Activated T-helper 2 cell treated with anti-CD3 and anti-CD28 coated beads, Interferon-gamma antibody, Interleukin-2, Interleukin-4, amounts not matched to agents 10 μg/mL and 5 μg/mL and 100 μg/mL, durations not matched to agents 14 hours and 24 hours and 36 hours (primary cell): ENCODE data around the gene GLTP. TPM values are rescaled to one million over a fixed set of nuclear protein-coding genes. Genes with fewer than 3 reads are reported as not detected.

Experiments
- DNase-seq: peaks from one replicate; pipeline ENCODE4 v3.0.0; 2021; ENCODE audit warnings: low spot score
- H3K27ac Mint-ChIP-seq: one replicate; pipeline ENCODE4 v1.8.0; 2021; ENCODE audit warnings: mixed read lengths
- H3K27me3 Mint-ChIP-seq: one replicate; pipeline ENCODE4 v1.8.0; 2021; ENCODE audit warnings: low read depth, mixed read lengths
- H3K36me3 Mint-ChIP-seq: one replicate; pipeline ENCODE4 v1.8.0; 2021; ENCODE audit warnings: low read depth, mixed read lengths
- H3K4me1 Mint-ChIP-seq: one replicate; pipeline ENCODE4 v1.8.0; 2021; ENCODE audit warnings: low read depth, mixed read lengths
- H3K4me3 Mint-ChIP-seq: one replicate; pipeline ENCODE4 v1.8.0; 2021; ENCODE audit warnings: low read depth, mild to moderate bottlenecking, moderate library complexity, mixed read lengths
- H3K9me3 Mint-ChIP-seq: one replicate; pipeline ENCODE4 v1.8.0; 2021; ENCODE audit warnings: mixed read lengths
- intact Hi-C: fragments of 100-400 bp; cut with micrococcal nuclease; formaldehyde crosslinking; loops from one replicate; pipeline ENCODE4 v1.15.1; 2023
- total RNA-seq: library from RNA; stranded (reverse); gene quantifications from 2 replicates; pipeline ENCODE4 v1.2.3, GENCODE V29; 2022

Gene GLTP
- total RNA-seq, 1 donor from 2014 or later, result 27.2 TPM

DNA sequence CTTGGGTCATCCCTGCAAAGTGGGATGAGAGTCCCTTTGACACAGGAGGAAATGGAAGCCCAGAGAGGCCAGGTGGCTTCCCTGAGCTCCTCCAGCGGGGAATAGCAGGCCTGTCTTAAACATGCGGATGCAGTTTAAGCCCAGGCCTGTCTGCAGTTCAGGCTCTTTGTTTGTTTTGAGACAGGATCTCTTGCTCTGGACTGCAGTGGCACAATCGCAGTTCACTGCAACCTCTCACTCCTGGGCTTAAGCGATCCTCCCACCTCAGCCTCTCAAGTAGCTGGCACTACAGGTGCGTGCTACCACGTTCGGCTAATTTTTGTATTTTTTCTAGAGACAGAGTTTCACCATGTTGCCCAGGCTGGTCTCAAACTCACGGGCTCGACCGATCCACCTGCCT is 50.7 kb downstream of the GLTP start:
- Mint-ChIP-seq H3K36me3 (no peaks in the 10 kb centered on the region), H3K9me3 (no peaks in the 10 kb centered on the region), H3K27ac (no peak overlapping the region), H3K4me3 (no peak overlapping the region), H3K4me1 (peaks cover 2% of the 10 kb centered on the region), H3K27me3 (peaks cover 32% of the 10 kb centered on the region)
- intact Hi-C loops, result no loop called here
- DNase-seq, result no peak

DNA sequence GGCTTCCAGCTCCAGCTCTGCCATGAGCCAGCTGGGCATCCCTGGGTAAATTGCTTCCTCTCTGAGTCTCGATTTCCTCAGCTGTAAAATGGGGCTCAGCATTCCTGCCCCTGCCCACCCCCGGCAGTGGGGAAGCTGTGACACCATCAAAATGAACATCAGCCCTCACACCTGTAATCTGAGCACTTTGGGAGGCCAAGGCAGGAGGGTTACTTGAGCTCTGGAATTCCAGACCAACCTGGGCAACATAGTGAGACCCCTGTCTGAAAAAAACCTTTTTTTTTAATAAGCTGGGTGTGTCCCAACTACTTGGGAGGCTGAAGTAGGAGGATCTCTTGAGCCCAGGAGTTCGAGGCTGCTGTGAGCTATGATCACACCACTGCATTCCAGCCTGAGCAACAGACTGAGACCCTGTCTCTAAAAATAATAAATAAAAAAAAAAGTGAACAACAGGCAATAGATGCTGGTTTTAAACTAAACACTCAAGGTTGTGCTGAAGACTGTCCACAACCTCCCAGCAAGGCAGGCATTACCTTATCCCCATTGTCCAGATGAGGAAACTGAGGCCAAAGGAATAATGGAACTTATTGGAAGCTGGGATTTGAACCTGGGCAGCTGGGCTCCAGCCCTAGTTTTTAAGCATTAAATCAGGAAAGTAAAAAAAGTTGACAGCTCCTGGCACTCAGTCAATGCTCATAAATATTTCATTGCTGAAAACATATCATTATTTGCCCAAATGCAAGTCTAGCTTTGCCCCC is 51.4 kb downstream of the GLTP start:
- Mint-ChIP-seq H3K27me3 (peaks cover 26% of the 10 kb centered on the region), H3K4me3 (no peak overlapping the region), H3K9me3 (no peaks in the 10 kb centered on the region), H3K36me3 (no peaks in the 10 kb centered on the region), H3K4me1 (peaks cover 2% of the 10 kb centered on the region), H3K27ac (no peak overlapping the region)
- intact Hi-C loops, result no loop called here
- DNase-seq, result no peak

DNA sequence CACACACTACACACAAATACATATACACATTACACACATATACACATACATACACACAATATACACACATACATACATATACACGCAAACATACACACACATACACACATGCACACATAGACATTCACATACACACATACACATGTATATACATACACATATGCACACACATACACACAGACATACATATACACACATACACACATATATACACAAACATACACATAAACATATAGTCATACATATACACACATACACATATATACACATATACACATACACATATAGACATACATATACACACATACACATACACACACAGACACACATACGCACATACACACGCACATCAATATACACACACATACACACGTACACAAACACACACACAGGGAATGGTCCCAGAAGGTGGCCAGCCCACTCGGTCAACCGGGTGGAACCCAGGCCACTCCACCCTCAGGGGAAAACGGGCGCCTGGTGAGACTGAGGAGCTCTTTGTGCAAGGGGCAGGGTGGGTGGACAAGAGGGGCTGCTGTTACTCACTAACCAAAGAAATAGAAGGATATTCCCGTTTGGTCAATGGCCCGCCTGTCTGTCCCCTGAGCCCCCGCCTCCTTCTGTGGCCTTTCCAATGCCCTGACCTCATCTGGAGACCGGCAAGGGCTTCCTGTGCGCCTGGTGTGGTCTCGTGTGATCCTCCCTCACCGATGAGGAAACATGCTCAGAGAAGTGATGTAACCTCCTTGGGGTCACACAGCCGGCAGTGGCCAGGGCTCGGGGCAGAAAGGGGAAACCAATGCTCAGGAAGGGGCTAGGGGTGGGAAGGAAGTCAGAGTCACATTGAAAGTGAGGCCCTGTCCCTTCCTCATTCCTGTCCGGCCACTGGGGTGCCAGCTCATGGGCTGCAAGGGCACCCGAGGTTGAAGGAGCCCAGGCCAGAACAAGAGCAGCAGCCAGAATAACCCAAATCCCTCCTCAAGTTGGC is 52.5 kb downstream of the GLTP start:
- no peak for DNase-seq
- no peaks in the 10 kb centered on the region for H3K9me3 Mint-ChIP-seq
- intact Hi-C loops, result no loop called here
- H3K4me1 Mint-ChIP-seq, result no peaks in the 10 kb centered on the region
- peaks cover 21% of the 10 kb centered on the region for H3K27me3 Mint-ChIP-seq
- no peak overlapping the region for H3K27ac Mint-ChIP-seq
- H3K4me3 Mint-ChIP-seq, result no peak overlapping the region
- no peaks in the 10 kb centered on the region for H3K36me3 Mint-ChIP-seq

- no peaks in the 10 kb centered on the region for H3K36me3 Mint-ChIP-seq
- intact Hi-C loops, result no loop called here
Measured at GRCh38 chr12:109827080-109827479, 53.3 kb downstream of the GLTP start.

GRCh38 chr12:109824731-109825130 is 55.6 kb downstream of the GLTP start:
- intact Hi-C loops, result no loop called here
- H3K4me1 Mint-ChIP-seq, result no peaks in the 10 kb centered on the region
- peaks cover 4% of the 10 kb centered on the region for H3K27me3 Mint-ChIP-seq
- no peak overlapping the region for H3K27ac Mint-ChIP-seq
- no peak overlapping the region for H3K4me3 Mint-ChIP-seq
- DNase-seq, result no peak
- no peaks in the 10 kb centered on the region for H3K36me3 Mint-ChIP-seq
- H3K9me3 Mint-ChIP-seq, result no peaks in the 10 kb centered on the region

More at GRCh38 chr12:109827080-109827479, 53.3 kb downstream of the GLTP start:
- H3K27ac Mint-ChIP-seq, result no peak overlapping the region
- H3K9me3 Mint-ChIP-seq, result no peaks in the 10 kb centered on the region
- no peaks in the 10 kb centered on the region for H3K4me1 Mint-ChIP-seq
- H3K27me3 Mint-ChIP-seq, result peaks cover 15% of the 10 kb centered on the region
- no peak overlapping the region for H3K4me3 Mint-ChIP-seq
- DNase-seq, result no peak

DNA sequence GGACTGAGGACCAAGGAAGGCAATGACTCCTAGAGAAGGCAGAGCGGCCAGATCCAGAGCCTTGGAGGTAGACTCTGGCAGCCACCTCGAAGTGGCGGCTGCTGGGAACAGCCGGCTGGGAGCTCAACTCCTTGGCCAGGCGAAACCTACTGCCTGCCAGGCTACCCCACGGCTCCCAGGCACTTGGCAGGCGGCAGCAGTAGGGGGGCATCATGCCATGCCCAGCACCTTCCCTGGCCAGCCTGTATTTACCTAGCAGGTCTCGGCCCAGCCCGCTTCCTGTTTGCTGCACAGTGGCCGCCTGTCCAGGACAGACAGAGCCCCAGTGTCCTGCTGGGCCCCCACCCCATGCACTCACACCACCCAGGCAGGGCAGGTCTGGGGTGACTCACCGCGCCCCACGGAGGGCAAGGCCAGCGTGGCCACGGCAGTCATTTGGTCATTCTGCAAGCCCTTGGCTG is 57.4 kb downstream of the GLTP start:
- Mint-ChIP-seq H3K27ac (no peak overlapping the region), H3K4me1 (no peaks in the 10 kb centered on the region), H3K36me3 (no peaks in the 10 kb centered on the region), H3K27me3 (peaks cover 4% of the 10 kb centered on the region), H3K9me3 (no peaks in the 10 kb centered on the region), H3K4me3 (no peak overlapping the region)
- DNase-seq, result no peak
- intact Hi-C loops, result no loop called here

GRCh38 chr12:109822416-109822815 is 57.9 kb downstream of the GLTP start:
- Mint-ChIP-seq H3K4me3 (no peak overlapping the region), H3K9me3 (no peaks in the 10 kb centered on the region), H3K27me3 (peaks cover 4% of the 10 kb centered on the region), H3K27ac (no peak overlapping the region), H3K36me3 (no peaks in the 10 kb centered on the region), H3K4me1 (no peaks in the 10 kb centered on the region)
- DNase-seq, result no peak
- intact Hi-C loops, result no loop called here

DNA sequence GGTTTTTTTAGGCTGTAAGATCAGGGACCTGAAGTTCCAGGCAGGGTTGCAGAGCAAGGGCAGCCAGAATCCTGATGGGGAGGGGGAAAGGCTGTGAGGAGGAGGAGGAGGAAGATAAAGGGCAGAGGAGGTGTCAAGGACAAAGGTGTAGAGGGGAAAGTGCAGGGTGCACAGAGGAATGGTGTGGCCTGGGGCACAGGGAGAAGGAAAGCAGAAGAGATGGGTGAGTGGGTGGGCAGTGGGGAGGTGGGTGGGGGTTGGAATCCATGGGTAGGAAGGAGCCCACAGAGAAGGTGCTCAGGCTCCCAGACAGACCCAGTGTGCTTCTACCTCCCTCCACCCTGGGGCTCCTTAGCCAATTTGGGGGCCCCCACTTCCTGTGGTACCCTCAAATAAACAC is 58.4 kb downstream of the GLTP start:
- Mint-ChIP-seq H3K27me3 (peaks cover 4% of the 10 kb centered on the region), H3K36me3 (no peaks in the 10 kb centered on the region), H3K4me3 (no peak overlapping the region), H3K4me1 (no peaks in the 10 kb centered on the region), H3K27ac (no peak overlapping the region), H3K9me3 (no peaks in the 10 kb centered on the region)
- intact Hi-C loops, result no loop called here
- no peak for DNase-seq

DNA sequence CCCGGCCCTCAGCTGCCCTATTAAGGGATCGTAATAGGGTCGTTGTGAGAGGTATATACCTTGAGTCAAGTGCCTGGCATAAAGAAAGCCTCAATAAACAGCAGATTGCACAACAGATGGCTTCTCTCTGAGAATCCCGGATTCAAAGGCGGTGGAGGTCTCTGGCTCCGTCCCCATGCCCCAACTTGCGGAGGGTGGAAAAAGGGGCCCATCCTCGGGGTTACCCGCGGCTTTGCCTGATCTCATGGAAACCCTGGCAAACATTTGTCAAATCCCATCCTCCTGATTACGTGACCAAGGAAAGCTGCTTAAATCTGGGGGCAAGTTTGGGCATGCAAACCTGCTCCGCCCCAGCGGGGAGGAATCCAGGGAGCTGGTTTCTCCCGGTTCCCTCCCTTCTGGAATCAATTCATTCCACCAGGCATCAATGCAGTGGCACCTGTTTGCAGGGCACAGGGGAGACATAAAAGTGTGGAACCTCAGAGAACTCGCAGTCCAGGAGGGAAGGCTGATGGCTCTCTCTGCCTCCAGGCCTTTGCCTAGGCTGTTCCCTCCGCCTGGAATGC is 59.4 kb downstream of the GLTP start:
- no peaks in the 10 kb centered on the region for H3K9me3 Mint-ChIP-seq
- H3K4me3 Mint-ChIP-seq, result no peak overlapping the region
- H3K4me1 Mint-ChIP-seq, result no peaks in the 10 kb centered on the region
- H3K36me3 Mint-ChIP-seq, result no peaks in the 10 kb centered on the region
- H3K27me3 Mint-ChIP-seq, result no peaks in the 10 kb centered on the region
- DNase-seq, result no peak
- intact Hi-C loops, result no loop called here
- H3K27ac Mint-ChIP-seq, result no peak overlapping the region

DNA sequence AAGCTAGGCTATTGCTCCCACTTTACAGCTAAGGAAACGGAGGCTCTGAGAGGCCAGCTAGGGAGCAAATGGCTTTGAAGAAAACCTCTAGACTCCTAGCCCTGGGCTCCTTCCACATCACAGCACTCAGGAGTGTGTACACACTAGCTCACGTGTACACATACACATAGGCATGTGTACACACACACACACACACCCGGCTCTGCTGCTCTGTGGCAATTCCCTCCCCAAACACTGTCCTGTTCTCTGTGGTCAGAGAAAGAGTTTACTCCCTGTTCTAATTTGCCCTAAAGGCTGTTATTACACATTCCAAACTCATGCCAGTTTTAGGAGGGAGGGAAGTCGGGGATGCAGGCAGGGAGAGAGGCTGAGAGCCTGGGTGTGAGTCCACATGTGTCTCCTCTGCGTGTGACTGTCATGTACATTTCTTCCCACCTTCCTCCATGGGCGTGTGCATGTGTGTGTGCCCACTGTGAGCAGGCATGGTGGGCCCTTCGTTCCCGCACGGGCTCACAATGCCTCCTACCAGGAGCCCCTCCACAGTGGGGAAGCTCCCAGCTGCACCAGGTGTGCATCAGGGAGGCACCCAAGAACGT is 61.3 kb downstream of the GLTP start:
- Mint-ChIP-seq H3K4me1 (no peaks in the 10 kb centered on the region), H3K27me3 (no peaks in the 10 kb centered on the region), H3K9me3 (no peaks in the 10 kb centered on the region), H3K36me3 (no peaks in the 10 kb centered on the region), H3K4me3 (no peak overlapping the region), H3K27ac (no peak overlapping the region)
- no peak for DNase-seq
- intact Hi-C loops, result no loop called here

GRCh38 chr12:109818253-109818652 is 62.1 kb downstream of the GLTP start:
- H3K9me3 Mint-ChIP-seq, result no peaks in the 10 kb centered on the region
- DNase-seq, result no peak
- H3K27ac Mint-ChIP-seq, result no peak overlapping the region
- intact Hi-C loops, result no loop called here
- no peaks in the 10 kb centered on the region for H3K27me3 Mint-ChIP-seq
- no peaks in the 10 kb centered on the region for H3K4me1 Mint-ChIP-seq
- H3K4me3 Mint-ChIP-seq, result no peak overlapping the region
- H3K36me3 Mint-ChIP-seq, result no peaks in the 10 kb centered on the region

- no peaks in the 10 kb centered on the region for H3K36me3 Mint-ChIP-seq
- no peak for DNase-seq
- H3K4me3 Mint-ChIP-seq, result no peak overlapping the region
- H3K27ac Mint-ChIP-seq, result no peak overlapping the region
- no peaks in the 10 kb centered on the region for H3K4me1 Mint-ChIP-seq
- intact Hi-C loops, result no loop called here
- no peaks in the 10 kb centered on the region for H3K9me3 Mint-ChIP-seq
- no peaks in the 10 kb centered on the region for H3K27me3 Mint-ChIP-seq
Measured at GRCh38 chr12:109817627-109818231, 62.6 kb downstream of the GLTP start.
